B cell (primary cell): ENCODE measurements around the gene KCNJ12. TPM values are rescaled to one million over a fixed set of nuclear protein-coding genes. Genes with fewer than 3 reads are reported as not detected.

Experiments used
- ATAC-seq: fragments of 200-7000 bp; cut with Tn5 transposase; one replicate; pipeline ENCODE4 v1.10.0; 2021; ENCODE audit warnings: low read depth, mild to moderate bottlenecking, moderate number of reproducible peaks, moderate library complexity
- CTCF ChIA-PET: fragments of 350-600 bp; sonication (Branson Sonifier 250); formaldehyde crosslinking; loops from one replicate; lab custom pipeline; 2021; ENCODE audit warnings: antibody characterized with exemption, inconsistent platforms; lab: Charles Lee
- POLR2A ChIA-PET: fragments of 350-600 bp; sonication (Branson Sonifier 250); formaldehyde crosslinking; loops from one replicate; lab custom pipeline; 2021; ENCODE audit warnings: antibody characterized with exemption; lab: Charles Lee
- DNase-seq: peaks from one replicate; pipeline ENCODE4 v3.0.0; 2013
- H2AFZ ChIP-seq: 2 replicates; pipeline ENCODE4 v1.6.1; 2012; ENCODE audit warnings: mild to moderate bottlenecking, low read depth, low read length; ENCODE audit not compliant: insufficient read depth, poor library complexity, severe bottlenecking
- H3K27ac ChIP-seq, 2 donors: 1 replicate in 1 of 2; 2 replicates in 1 of 2; pipeline ENCODE4 v1.5.1; 2012 to 2013; ENCODE audit warnings: low read length in 2 of 2, mild to moderate bottlenecking in 2 of 2, moderate library complexity in 1 of 2
- H3K27me3 ChIP-seq, 4 experiments: fragments of 200-600 bp in 1 of 4; sonication (generic) in 1 of 4; replicated peaks in 1 of 4; 1 replicate in 2 of 4; 2 replicates in 2 of 4; pipeline versions ENCODE4 v1.6.1 to v1.7.0; 2013 to 2016; ENCODE audit warnings: low read length in 3 of 4, mild to moderate bottlenecking in 2 of 4, mixed read lengths in 1 of 4, moderate library complexity in 1 of 4; ENCODE audit not compliant: insufficient read depth in 4 of 4, control insufficient read depth in 3 of 4; ENCODE audit errors: control extremely low read depth in 1 of 4
- H3K36me3 ChIP-seq, 2 experiments: replicated peaks in 1 of 2; 1 replicate in 1 of 2; 2 replicates in 1 of 2; pipeline versions ENCODE4 v1.6.1 to v1.7.1; 2013; ENCODE audit warnings: low read length in 1 of 2; ENCODE audit not compliant: insufficient read depth in 2 of 2, control insufficient read depth in 1 of 2; ENCODE audit errors: control extremely low read depth in 1 of 2, extremely low read depth in 1 of 2
- H3K4me1 ChIP-seq, 2 donors: fragments of 200-600 bp in 1 of 2; sonication (generic) in 1 of 2; 1 replicate in 1 of 2; 2 replicates in 1 of 2; pipeline versions ENCODE4 v1.5.1 to v1.6.1; 2013 to 2017; ENCODE audit warnings: low read length in 2 of 2; ENCODE audit not compliant: control insufficient read depth in 2 of 2, insufficient read depth in 2 of 2
- H3K4me2 ChIP-seq: replicated peaks from 2 replicates; pipeline ENCODE3; 2012; ENCODE audit warnings: mild to moderate bottlenecking, low read depth, low read length; ENCODE audit not compliant: poor library complexity, severe bottlenecking
- H3K4me3 ChIP-seq, 5 experiments: fragments of 200-600 bp in 1 of 5; sonication (generic) in 1 of 5; 1 replicate in 3 of 5; 2 replicates in 2 of 5; pipeline versions ENCODE4 v1.5.1 to v1.7.0; 2011 to 2016; ENCODE audit warnings: low read length in 4 of 5, mild to moderate bottlenecking in 4 of 5, low read depth in 2 of 5, control low read depth in 1 of 5, moderate library complexity in 1 of 5; ENCODE audit not compliant: insufficient read depth in 1 of 5; ENCODE audit errors: control extremely low read depth in 1 of 5, extremely low read depth in 1 of 5
- H3K79me2 ChIP-seq: fragments of 200-600 bp; sonication (generic); one replicate; pipeline ENCODE4 v1.6.0; 2016; ENCODE audit warnings: low read length; ENCODE audit not compliant: control insufficient read depth, insufficient read depth
- H3K9ac ChIP-seq: fragments of 200-600 bp; sonication (generic); 2 replicates; pipeline ENCODE4 v1.6.1; 2017; ENCODE audit warnings: mild to moderate bottlenecking, low read length, moderate library complexity
- H3K9me3 ChIP-seq, 3 donors: one replicate each; pipeline versions ENCODE4 v1.6.1 to v1.7.1; 2013; ENCODE audit warnings: low read length in 2 of 3; ENCODE audit not compliant: control insufficient read depth in 2 of 3, insufficient read depth in 1 of 3; ENCODE audit errors: control extremely low read depth in 1 of 3
- H4K20me1 ChIP-seq: 2 replicates; pipeline ENCODE4 v1.6.0; 2012; ENCODE audit warnings: mild to moderate bottlenecking, low read length; ENCODE audit not compliant: insufficient read depth, control insufficient read depth, poor library complexity, severe bottlenecking
- H3K27ac Mint-ChIP-seq: one replicate; pipeline ENCODE4 v1.8.0; 2021; ENCODE audit warnings: mixed read lengths
- H3K27me3 Mint-ChIP-seq: one replicate; pipeline ENCODE4 v1.8.0; 2021; ENCODE audit warnings: mixed read lengths
- H3K4me1 Mint-ChIP-seq: one replicate; pipeline ENCODE4 v1.8.0; 2021; ENCODE audit warnings: mixed read lengths
- H3K4me3 Mint-ChIP-seq: one replicate; pipeline ENCODE4 v1.8.0; 2021; ENCODE audit warnings: mixed read lengths
- H3K9me3 Mint-ChIP-seq: one replicate; pipeline ENCODE4 v1.8.0; 2022; ENCODE audit warnings: mixed read lengths; ENCODE audit not compliant: insufficient read depth
- EZH2 ChIP-seq: IDR thresholded peaks from 2 replicates; pipeline ENCODE4 v1.6.1; 2012; ENCODE audit warnings: borderline replicate concordance, low read depth, mild to moderate bottlenecking, moderate library complexity, low read length; ENCODE audit not compliant: insufficient read depth, poor library complexity, severe bottlenecking
- WGBS: methylation state at CpG from one replicate; pipeline ENCODE4 v1.1.5; 2013; ENCODE audit warnings: missing lambda C conversion rate; ENCODE audit not compliant: insufficient coverage; 5-methylcytosine and 5-hydroxymethylcytosine counted together
- intact Hi-C: fragments of 100-400 bp; cut with micrococcal nuclease; formaldehyde crosslinking; loops from one replicate; pipeline ENCODE4 v1.10.0; 2022
- polyA plus RNA-seq: library from polyadenylated mRNA; depleted of rRNA; stranded (reverse); fragments of >200 nt; gene quantifications from 2 replicates; pipeline ENCODE4 v1.2.3, GENCODE V29; 2012
- total RNA-seq, 2 donors: library from RNA; stranded (reverse); fragments of 120-200 nt in 1 of 2; gene quantifications; 1 replicate in 1 of 2; 2 replicates in 1 of 2; pipeline versions ENCODE4 v1.2.3 to v1.2.4, GENCODE V29; 2013 to 2022
- TF ChIP-seq, protein P1 (sequence below): fragments of 200-600 bp; IDR thresholded peaks from one replicate; pipeline ENCODE4 v1.8.0; 2022; ENCODE audit warnings: antibody characterized with exemption, mild to moderate bottlenecking

The KCNJ12 gene
- total and polyA plus RNA-seq, 2 donors (not counting 1 experiment from before 2014, with no cell fraction given) = not detected

DNA sequence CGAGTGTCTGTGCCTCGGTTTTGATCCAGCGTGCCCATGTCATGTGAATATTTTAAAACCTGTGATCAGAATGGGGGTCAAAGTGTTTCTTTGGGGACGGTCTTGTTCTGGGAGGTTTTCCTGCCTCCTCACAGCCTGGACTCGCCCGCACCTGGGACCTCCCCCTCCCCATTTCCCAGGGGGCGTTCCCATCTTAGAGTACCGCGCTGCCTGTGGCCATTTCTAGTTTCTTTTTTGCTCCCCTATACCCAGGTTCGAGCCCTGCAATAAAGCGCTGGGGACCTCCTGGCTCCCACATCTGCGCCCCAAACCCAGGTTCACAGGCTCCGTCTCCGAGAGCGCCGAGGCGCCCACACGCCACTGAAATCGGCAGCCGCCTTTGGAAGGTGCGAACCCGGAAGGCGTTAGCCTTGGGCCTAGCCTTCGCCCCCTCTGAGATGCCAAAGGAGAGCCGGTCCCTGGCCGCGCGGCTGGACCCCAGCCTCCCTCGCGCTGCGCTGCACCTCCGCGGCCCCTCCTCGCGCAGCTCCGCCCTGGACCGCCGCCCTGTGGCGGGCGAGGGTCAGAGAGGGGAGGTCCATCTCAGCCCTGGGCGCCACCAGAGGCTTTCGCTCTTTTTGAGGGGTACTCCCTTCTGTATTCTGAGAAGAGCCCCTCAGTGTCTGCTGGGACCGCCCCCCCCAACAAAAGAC lies 1.7 kb downstream of the KCNJ12 start:
- ATAC-seq = no peak
- H3K4me1 Mint-ChIP-seq = peaks cover 21% of the 10 kb centered on the region
- TF ChIP-seq, protein P1, sequence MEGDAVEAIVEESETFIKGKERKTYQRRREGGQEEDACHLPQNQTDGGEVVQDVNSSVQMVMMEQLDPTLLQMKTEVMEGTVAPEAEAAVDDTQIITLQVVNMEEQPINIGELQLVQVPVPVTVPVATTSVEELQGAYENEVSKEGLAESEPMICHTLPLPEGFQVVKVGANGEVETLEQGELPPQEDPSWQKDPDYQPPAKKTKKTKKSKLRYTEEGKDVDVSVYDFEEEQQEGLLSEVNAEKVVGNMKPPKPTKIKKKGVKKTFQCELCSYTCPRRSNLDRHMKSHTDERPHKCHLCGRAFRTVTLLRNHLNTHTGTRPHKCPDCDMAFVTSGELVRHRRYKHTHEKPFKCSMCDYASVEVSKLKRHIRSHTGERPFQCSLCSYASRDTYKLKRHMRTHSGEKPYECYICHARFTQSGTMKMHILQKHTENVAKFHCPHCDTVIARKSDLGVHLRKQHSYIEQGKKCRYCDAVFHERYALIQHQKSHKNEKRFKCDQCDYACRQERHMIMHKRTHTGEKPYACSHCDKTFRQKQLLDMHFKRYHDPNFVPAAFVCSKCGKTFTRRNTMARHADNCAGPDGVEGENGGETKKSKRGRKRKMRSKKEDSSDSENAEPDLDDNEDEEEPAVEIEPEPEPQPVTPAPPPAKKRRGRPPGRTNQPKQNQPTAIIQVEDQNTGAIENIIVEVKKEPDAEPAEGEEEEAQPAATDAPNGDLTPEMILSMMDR = no peak
- intact Hi-C loops = no loop called here
- H3K79me2 ChIP-seq = no peaks in the 10 kb centered on the region
- peak overlapping the region in 1 of 5 experiments; percentile 16 for H3K4me3 ChIP-seq
- no peak overlapping the region for H2AFZ ChIP-seq
- DNase-seq = no peak
- 7% methylated on average over 42 of the region's 43 CpGs for WGBS
- H3K4me2 ChIP-seq = peak overlapping the region; percentile 65
- H4K20me1 ChIP-seq = no peaks in the 10 kb centered on the region
- peaks cover 0 to 52% (median 19%) of the 10 kb centered on the region in 4 experiments for H3K27me3 ChIP-seq
- POLR2A ChIA-PET = no interaction called here
- H3K4me1 ChIP-seq = peaks cover 22 to 25% of the 10 kb centered on the region in 2 donors
- H3K9me3 ChIP-seq = peaks cover 0 to 10% (median 0%) of the 10 kb centered on the region in 3 donors
- H3K27ac ChIP-seq = no peak overlapping the region
- H3K9me3 Mint-ChIP-seq = no peaks in the 10 kb centered on the region
- H3K27me3 Mint-ChIP-seq = peaks cover 23% of the 10 kb centered on the region
- no peak overlapping the region for H3K27ac Mint-ChIP-seq
- peak overlapping the region; percentile 64 for H3K4me3 Mint-ChIP-seq
- H3K9ac ChIP-seq = no peak overlapping the region
- CTCF ChIA-PET = interaction anchor here (1.0 to 1.2 kb wide), 2 partner anchors 98 to 103 kb away, joined by 3 read pairs; no protein-coding TSS in a partner anchor
- no peaks in the 10 kb centered on the region for H3K36me3 ChIP-seq

DNA sequence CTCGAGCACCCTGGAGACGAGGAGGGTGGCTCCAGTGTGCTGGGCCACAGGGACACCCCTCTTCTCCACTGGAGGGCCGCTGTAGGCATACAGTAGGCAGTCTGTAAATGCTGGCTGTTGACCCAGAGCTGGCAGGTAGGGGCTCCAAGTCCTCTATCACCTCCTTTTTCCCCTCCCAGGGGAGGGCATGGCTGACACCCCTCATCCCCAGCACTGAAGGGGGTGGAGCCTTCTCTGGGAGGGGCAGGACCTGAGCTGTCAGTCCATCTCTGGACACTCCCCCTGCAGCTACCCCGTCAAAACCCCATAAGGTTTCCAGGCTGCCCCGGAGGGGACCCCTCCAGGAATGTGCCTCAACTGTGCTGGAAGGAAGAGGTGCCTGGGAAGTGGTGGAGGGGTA lies 2.4 kb downstream of the KCNJ12 start:
- Histone ChIP-seq H3K4me2 (peak overlapping the region; percentile 65), H2AFZ (no peak overlapping the region), H3K9me3 (peaks cover 0 to 10% (median 0%) of the 10 kb centered on the region in 3 donors), H3K4me1 (peaks cover 17 to 25% of the 10 kb centered on the region in 2 donors), H3K27me3 (peaks cover 0 to 48% (median 19%) of the 10 kb centered on the region in 4 experiments), H3K36me3 (no peaks in the 10 kb centered on the region), H3K9ac (no peak overlapping the region), H3K4me3 (no peak overlapping the region), H3K79me2 (no peaks in the 10 kb centered on the region), H4K20me1 (no peaks in the 10 kb centered on the region), H3K27ac (no peak overlapping the region)
- Mint-ChIP-seq H3K4me3 (no peak overlapping the region), H3K27me3 (peaks cover 16% of the 10 kb centered on the region), H3K4me1 (peaks cover 15% of the 10 kb centered on the region), H3K9me3 (no peaks in the 10 kb centered on the region), H3K27ac (no peak overlapping the region)
- POLR2A ChIA-PET = no interaction called here
- CTCF ChIA-PET = interaction anchor here (1.0 to 1.9 kb wide), 2 partner anchors 98 to 103 kb away, joined by 3 to 4 read pairs; no protein-coding TSS in a partner anchor
- ATAC-seq (no peak), DNase-seq (no peak)
- 43% methylated on average over 2 of the region's 5 CpGs for WGBS
- intact Hi-C loops = no loop called here
- TF ChIP-seq, protein P1 = no peak
- no peak for TF ChIP-seq EZH2
